A549 (cell line): ENCODE measurements around the gene ZNF107.

ENCODE experiments used
- CEBPB ChIP-seq, 2 experiments: fragments of >200 bp in 1 of 2; sonication (Bioruptor Twin) in 1 of 2; formaldehyde crosslinking in 1 of 2; IDR thresholded peaks; 2 replicates each; pipeline ENCODE4 v1.6.1; 2012 to 2016
- CTCF ChIP-seq: fragments of >200 bp; sonication (Bioruptor Twin); formaldehyde crosslinking; IDR thresholded peaks from 3 replicates; pipeline ENCODE4 v1.5.1; 2016
- MAFK ChIP-seq: fragments of 450-650 bp; IDR thresholded peaks from 2 replicates; pipeline ENCODE4 v1.6.1; 2014; ENCODE audit not compliant: partially characterized antibody
- USF2 ChIP-seq: fragments of 450-650 bp; IDR thresholded peaks from 2 replicates; pipeline ENCODE4 v1.6.1; 2014; ENCODE audit warnings: antibody characterized with exemption

- no peak for TF ChIP-seq CTCF
- TF ChIP-seq MAFK, result no peak
- TF ChIP-seq USF2, result no peak
- TF ChIP-seq CEBPB (IDR thresholded peaks at IDR 0.05), result no peak
Measured at GRCh38 chr7:64691831-64692230, 25.9 kb downstream of the ZNF107 start.
